Left renal pelvis (tissue), 4 donors: ENCODE measurements around the gene PPFIA1. TPM values are rescaled to one million over a fixed set of nuclear protein-coding genes. Genes with fewer than 3 reads are reported as not detected.
"Not testable (repeated sequence)": the region's sequence is repeated elsewhere in the genome, so short reads cannot be mapped to it uniquely, and the experiment has no call there.

Experiments
- DNase-seq, 4 donors: peaks; one replicate each; pipeline ENCODE4 v3.0.0-alpha.2; 2013; ENCODE audit warnings: low read depth in 4 of 4, low spot score in 3 of 4
- polyA plus RNA-seq, 4 donors: library from polyadenylated mRNA; unstranded; fragments of 120-200 nt; gene quantifications; one replicate each; pipeline ENCODE4 v1.2.1, GENCODE V29; 2013; ENCODE audit not compliant: insufficient read length in 4 of 4

Gene PPFIA1
- polyA plus RNA-seq, 4 donors: 39.0 to 52.1 (median 48.2) TPM

GRCh38 chr11:70250876-70251658, 19.4 kb upstream of the PPFIA1 start:
- DNase-seq: no peak

- no peak for DNase-seq
Measured at GRCh38 chr11:70251659-70252321, 18.7 kb upstream of the PPFIA1 start.

- DNase-seq: no peak
Measured at GRCh38 chr11:70252844-70253243, 17.6 kb upstream of the PPFIA1 start.

- DNase-seq: no peak
Measured at GRCh38 chr11:70255477-70256116, 14.9 kb upstream of the PPFIA1 start.

GRCh38 chr11:70259077-70259476, 11.4 kb upstream of the PPFIA1 start:
- not testable (repeated sequence) for DNase-seq

- DNase-seq: no peak
Measured at GRCh38 chr11:70262951-70263350, 7.5 kb upstream of the PPFIA1 start.

GRCh38 chr11:70263363-70263762, 7.1 kb upstream of the PPFIA1 start:
- DNase-seq: no peak

- no peak for DNase-seq
Measured at GRCh38 chr11:70265341-70265740, 5.1 kb upstream of the PPFIA1 start.

- no peak for DNase-seq
Measured at GRCh38 chr11:70267405-70267950, 3.0 kb upstream of the PPFIA1 start.

GRCh38 chr11:70268526-70268925, 2.0 kb upstream of the PPFIA1 start:
- DNase-seq: no peak

- DNase-seq: no peak
Measured at GRCh38 chr11:70270877-70271648, 573 bp downstream of the PPFIA1 start.

- no peak for DNase-seq
Measured at GRCh38 chr11:70271649-70271953, 1.1 kb downstream of the PPFIA1 start.

- no peak for DNase-seq
Measured at GRCh38 chr11:70272009-70272408, 1.5 kb downstream of the PPFIA1 start.

- no peak for DNase-seq
Measured at GRCh38 chr11:70278994-70279393, 8.5 kb downstream of the PPFIA1 start.

- DNase-seq: no peak
Measured at GRCh38 chr11:70281156-70281609, 10.7 kb downstream of the PPFIA1 start.

- DNase-seq: no peak
Measured at GRCh38 chr11:70282012-70282411, 11.5 kb downstream of the PPFIA1 start.

- DNase-seq: no peak
Measured at GRCh38 chr11:70288721-70289120, 18.2 kb downstream of the PPFIA1 start.

GRCh38 chr11:70289582-70289981, 19.1 kb downstream of the PPFIA1 start:
- DNase-seq: no peak

GRCh38 chr11:70290361-70291065, 20.0 kb downstream of the PPFIA1 start:
- DNase-seq: no peak

- no peak for DNase-seq
Measured at GRCh38 chr11:70292166-70292565, 21.7 kb downstream of the PPFIA1 start.
